Measurements from ENCODE around the gene CYBC1. TPM values are rescaled to one million over a fixed set of nuclear protein-coding genes. Genes with fewer than 3 reads are reported as not detected.
A peak's percentile ranks its signal among the peaks of the same experiment; 100 is the strongest.

Gene CYBC1
- total and polyA plus RNA-seq, 9 of the 15 experiments (the other 6 are each of a cell fraction or from before 2014, with no cell fraction given): 1.3 to 71.8 (median 49.9) TPM

- TF ChIP-seq SMAD4 (CRISPR knock-in tag; conservative IDR thresholded peaks at IDR 0.05): peak; percentile 86
- TF ChIP-seq ZBTB9 (CRISPR knock-in tag; IDR thresholded peaks at IDR 0.05): peak; percentile 94
- peak; percentile 73; the same call in 1 of the 2 replicates for TF ChIP-seq CREB3L1 (IDR thresholded peaks at IDR 0.05; ENCODE audit: borderline replicate concordance, low read depth)
- peak; percentile 79 for TF ChIP-seq PCBP1 (IDR thresholded peaks at IDR 0.05; ENCODE audit: low read depth, low read length, poor library complexity, severe bottlenecking)
- no peak for TF ChIP-seq SRSF7 (optimal IDR thresholded peaks at IDR 0.05; ENCODE audit: low read depth, low read length)
- TF ChIP-seq THAP12 (CRISPR knock-in tag; IDR thresholded peaks at IDR 0.05): peak; percentile 69
- peak; percentile 88; the same call in 1 of the 2 replicates for TF ChIP-seq E2F1 (CRISPR knock-in tag; IDR thresholded peaks at IDR 0.05)
- TF ChIP-seq NUFIP1 (IDR thresholded peaks at IDR 0.05; ENCODE audit: partially characterized antibody): no peak
- no peak for TF ChIP-seq DDX20 (tag; IDR thresholded peaks at IDR 0.05; ENCODE audit: low read depth)
- no peak for TF ChIP-seq ARID3A (IDR thresholded peaks at IDR 0.05; ENCODE audit: borderline replicate concordance, low read depth, low read length)
- TF ChIP-seq JUND (IDR thresholded peaks at IDR 0.05; ENCODE audit: borderline replicate concordance, low read depth, low read length): peak; percentile 57
- peak; percentile 9; the same call in 1 of the 3 replicates for TF ChIP-seq JUND (tag; IDR thresholded peaks at IDR 0.05; ENCODE audit: borderline replicate concordance, low read depth, low read length)
- peak; percentile 72 for TF ChIP-seq TBP (optimal IDR thresholded peaks at IDR 0.05; ENCODE audit: low read depth, low read length)
Measured at GRCh38 chr17:82418001-82418986, 32.3 kb downstream of the CYBC1 start, which contains the start of the genes HEXD and OGFOD3 (continued).

Measured in K562 (cell line).